HEK293 (cell line): ENCODE results near the gene PPP2R2D.

Experiments used
- CTCF ChIA-PET: fragments of 350-600 bp; formaldehyde crosslinking; extraction: SDS; loops from one replicate; lab custom pipeline; 2021; ENCODE audit warnings: antibody characterized with exemption; lab: Yijun Ruan, JAX
- POLR2A ChIA-PET: fragments of 300-600 bp; formaldehyde crosslinking; extraction: SDS; loops from one replicate; lab custom pipeline; 2020; ENCODE audit warnings: antibody characterized with exemption, inconsistent platforms; lab: Yijun Ruan, JAX
- H3K27ac ChIP-seq: fragments of 200-500 bp; sonication (Bioruptor generic); 2 replicates; pipeline ENCODE4 v1.5.1; 2014; ENCODE audit warnings: low read depth, low read length, control low read depth, inconsistent platforms; ENCODE audit errors: extremely low read depth
- H3K36me3 ChIP-seq, 2 experiments: fragments of 200-500 bp in 1 of 2; sonication (Bioruptor generic) in 1 of 2; 1 replicate in 1 of 2; 2 replicates in 1 of 2; pipeline ENCODE4 v1.5.1; 2014 to 2017; ENCODE audit warnings: inconsistent platforms in 2 of 2, low read length in 2 of 2; ENCODE audit not compliant: control insufficient read depth in 2 of 2, insufficient read depth in 1 of 2
- H3K4me1 ChIP-seq: fragments of 200-500 bp; sonication (Bioruptor generic); 2 replicates; pipeline ENCODE4 v1.5.1; 2014; ENCODE audit warnings: mild to moderate bottlenecking, low read length, inconsistent platforms; ENCODE audit not compliant: control insufficient read depth, insufficient read depth
- H3K4me3 ChIP-seq: 2 replicates; pipeline ENCODE4 v1.5.1; 2011; ENCODE audit warnings: low read depth, mild to moderate bottlenecking, control low read depth, low read length, moderate library complexity
- H3K9me3 ChIP-seq: fragments of 200-500 bp; sonication (Bioruptor generic); 2 replicates; pipeline ENCODE4 v1.5.1; 2014; ENCODE audit warnings: low read depth, low read length, inconsistent platforms; ENCODE audit not compliant: control insufficient read depth, insufficient read depth
- GLI2 ChIP-seq: fragments of 450-650 bp; formaldehyde crosslinking; IDR thresholded peaks from 2 replicates; pipeline ENCODE4; 2017; ENCODE audit warnings: missing biosample characterization, missing genetic modification characterization, low read depth, borderline replicate concordance
- HOXD13 ChIP-seq: sonication (generic); formaldehyde crosslinking; IDR thresholded peaks from 2 replicates; pipeline ENCODE4 v1.8.0; 2022; ENCODE audit warnings: missing genetic modification reagents, borderline replicate concordance
- SCRT2 ChIP-seq: fragments of 450-650 bp; formaldehyde crosslinking; IDR thresholded peaks from 2 replicates; pipeline ENCODE4 v1.5.1; 2016; ENCODE audit warnings: missing biosample characterization, missing genetic modification characterization
- SP2 ChIP-seq: fragments of 450-650 bp; formaldehyde crosslinking; IDR thresholded peaks from 2 replicates; pipeline ENCODE4 v1.5.1; 2016; ENCODE audit warnings: missing biosample characterization, missing genetic modification characterization
- ZBTB6 ChIP-seq: fragments of 450-650 bp; formaldehyde crosslinking; IDR thresholded peaks from 2 replicates; pipeline ENCODE4 v1.5.1; 2017; ENCODE audit warnings: missing biosample characterization, missing genetic modification characterization
- ZNF132 ChIP-seq: fragments of 450-650 bp; formaldehyde crosslinking; IDR thresholded peaks from 2 replicates; pipeline ENCODE4 v1.5.1; 2017; ENCODE audit warnings: missing biosample characterization, missing genetic modification characterization, borderline replicate concordance
- ZNF140 ChIP-seq: fragments of 450-650 bp; formaldehyde crosslinking; IDR thresholded peaks from 2 replicates; pipeline ENCODE4 v1.5.1; 2016; ENCODE audit warnings: missing biosample characterization, missing genetic modification characterization
- ZNF146 ChIP-seq: fragments of 450-650 bp; formaldehyde crosslinking; IDR thresholded peaks from 2 replicates; pipeline ENCODE4 v1.5.1; 2016; ENCODE audit warnings: missing biosample characterization, missing genetic modification characterization
- ZNF23 ChIP-seq: fragments of 450-650 bp; formaldehyde crosslinking; IDR thresholded peaks from 2 replicates; pipeline ENCODE4 v1.5.1; 2016; ENCODE audit warnings: missing biosample characterization, missing genetic modification characterization, borderline replicate concordance
- ZNF544 ChIP-seq: fragments of 450-650 bp; formaldehyde crosslinking; IDR thresholded peaks from 2 replicates; pipeline ENCODE4 v1.5.0; 2017; ENCODE audit warnings: missing biosample characterization, missing genetic modification characterization
- ZNF548 ChIP-seq: fragments of 450-650 bp; formaldehyde crosslinking; IDR thresholded peaks from 2 replicates; pipeline ENCODE4 v1.5.1; 2016; ENCODE audit warnings: missing biosample characterization, missing genetic modification characterization
- ZNF555 ChIP-seq: fragments of 450-650 bp; formaldehyde crosslinking; conservative IDR thresholded peaks from 2 replicates; pipeline ENCODE4 v1.5.1; 2017; ENCODE audit warnings: missing biosample characterization, mild to moderate bottlenecking, missing genetic modification characterization, inconsistent platforms
- ZNF560 ChIP-seq: fragments of 450-650 bp; formaldehyde crosslinking; IDR thresholded peaks from 2 replicates; pipeline ENCODE4 v1.5.1; 2017; ENCODE audit warnings: missing biosample characterization, missing genetic modification characterization, borderline replicate concordance
- ZNF561 ChIP-seq: fragments of 450-650 bp; IDR thresholded peaks from 2 replicates; pipeline ENCODE4 v1.5.1; 2018; ENCODE audit warnings: missing biosample characterization, missing genetic modification characterization, borderline replicate concordance
- ZNF639 ChIP-seq: fragments of 450-650 bp; formaldehyde crosslinking; IDR thresholded peaks from 2 replicates; pipeline ENCODE4 v1.5.1; 2016; ENCODE audit warnings: missing biosample characterization, missing genetic modification characterization
- ZNF660 ChIP-seq: fragments of 450-650 bp; IDR thresholded peaks from 2 replicates; pipeline ENCODE4 v1.5.1; 2018; ENCODE audit warnings: missing biosample characterization, mild to moderate bottlenecking, missing genetic modification characterization
- ZNF670 ChIP-seq: fragments of 450-650 bp; formaldehyde crosslinking; IDR thresholded peaks from 2 replicates; pipeline ENCODE4 v1.5.1; 2016; ENCODE audit warnings: missing biosample characterization, missing genetic modification characterization, low read depth
- ZNF701 ChIP-seq: fragments of 450-650 bp; formaldehyde crosslinking; IDR thresholded peaks from 2 replicates; pipeline ENCODE4 v1.5.1; 2016; ENCODE audit warnings: missing biosample characterization, missing genetic modification characterization
- ZNF707 ChIP-seq: fragments of 450-650 bp; formaldehyde crosslinking; IDR thresholded peaks from 2 replicates; pipeline ENCODE4 v1.5.1; 2016; ENCODE audit warnings: missing biosample characterization, missing genetic modification characterization
- ZNF843 ChIP-seq: fragments of 450-650 bp; formaldehyde crosslinking; IDR thresholded peaks from 2 replicates; pipeline ENCODE4 v1.5.1; 2016; ENCODE audit warnings: missing biosample characterization, missing genetic modification characterization
- TF ChIP-seq, protein P1 (sequence below): fragments of 450-650 bp; formaldehyde crosslinking; IDR thresholded peaks from 2 replicates; pipeline ENCODE4 v1.5.1; 2016; ENCODE audit warnings: missing biosample characterization, missing genetic modification characterization
- TF ChIP-seq, protein P2 (sequence below): fragments of 450-650 bp; formaldehyde crosslinking; IDR thresholded peaks from 2 replicates; pipeline ENCODE4 v1.5.1; 2017; ENCODE audit warnings: missing biosample characterization, missing genetic modification characterization
- TF ChIP-seq, protein P3 (sequence below): fragments of 450-650 bp; formaldehyde crosslinking; IDR thresholded peaks from 2 replicates; pipeline ENCODE4; 2016; ENCODE audit warnings: missing biosample characterization, missing genetic modification characterization

PPP2R2D gene

DNA sequence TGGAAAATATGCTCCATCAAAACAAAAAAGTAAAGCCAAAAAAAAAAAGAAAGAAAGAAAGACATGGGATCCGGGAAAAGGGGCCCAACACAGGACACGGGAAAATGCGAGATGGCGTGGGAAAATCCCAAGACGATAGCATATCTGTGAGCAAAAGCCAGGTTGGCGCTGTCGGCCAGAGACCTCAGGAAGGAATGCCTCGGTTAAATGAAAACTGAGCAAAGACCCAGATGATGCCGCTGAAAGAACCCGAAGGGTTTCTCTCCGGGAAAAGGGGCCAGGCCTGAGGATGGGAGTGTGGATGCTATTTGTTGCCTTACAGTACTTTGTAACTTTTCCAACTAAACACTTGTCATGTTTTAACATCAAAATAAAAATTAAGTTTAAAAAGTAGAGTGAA is 49.5 kb upstream of the PPP2R2D start:
- no peak overlapping the region for H3K27ac ChIP-seq
- H3K4me3 ChIP-seq: no peak overlapping the region
- ChIA-PET POLR2A (no interaction called here), CTCF (no interaction called here)
- H3K36me3 ChIP-seq: no peaks in the 10 kb centered on the region
- TF ChIP-seq HOXD13 (CRISPR knock-in tag): no peak
- TF ChIP-seq ZNF23 (tag by site-specific recombination): no peak
- TF ChIP-seq, protein P1, sequence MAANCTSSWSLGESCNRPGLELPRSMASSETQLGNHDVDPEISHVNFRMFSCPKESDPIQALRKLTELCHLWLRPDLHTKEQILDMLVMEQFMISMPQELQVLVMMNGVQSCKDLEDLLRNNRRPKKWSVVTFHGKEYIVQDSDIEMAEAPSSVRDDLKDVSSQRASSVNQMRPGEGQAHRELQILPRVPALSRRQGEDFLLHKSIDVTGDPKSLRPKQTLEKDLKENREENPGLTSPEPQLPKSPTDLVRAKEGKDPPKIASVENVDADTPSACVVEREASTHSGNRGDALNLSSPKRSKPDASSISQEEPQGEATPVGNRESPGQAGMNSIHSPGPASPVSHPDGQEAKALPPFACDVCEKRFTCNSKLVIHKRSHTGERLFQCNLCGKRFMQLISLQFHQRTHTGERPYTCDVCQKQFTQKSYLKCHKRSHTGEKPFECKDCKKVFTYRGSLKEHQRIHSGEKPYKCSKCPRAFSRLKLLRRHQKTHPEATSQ (tag by site-specific recombination): no peak
- H3K9me3 ChIP-seq: no peaks in the 10 kb centered on the region
- H3K4me1 ChIP-seq: no peaks in the 10 kb centered on the region

GRCh38 chr10:131852176-131852822 is 48.5 kb upstream of the PPP2R2D start:
- ChIA-PET CTCF (no interaction called here), POLR2A (no interaction called here)
- TF ChIP-seq ZNF146 (tag by site-specific recombination) (no peak), ZBTB6 (no peak), ZNF707 (no peak), ZNF555 (tag by site-specific recombination) (no peak), ZNF132 (tag by site-specific recombination) (no peak), ZNF670 (tag by site-specific recombination) (no peak), SCRT2 (tag by site-specific recombination) (no peak)
- Histone ChIP-seq H3K4me3 (no peak overlapping the region), H3K27ac (no peak overlapping the region), H3K9me3 (no peaks in the 10 kb centered on the region), H3K4me1 (no peaks in the 10 kb centered on the region), H3K36me3 (no peaks in the 10 kb centered on the region)

GRCh38 chr10:131852823-131853609 is 47.8 kb upstream of the PPP2R2D start:
- Histone ChIP-seq H3K4me1 (no peaks in the 10 kb centered on the region), H3K9me3 (no peaks in the 10 kb centered on the region), H3K36me3 (no peaks in the 10 kb centered on the region), H3K27ac (no peak overlapping the region), H3K4me3 (no peak overlapping the region)
- TF ChIP-seq ZNF140 (tag by site-specific recombination) (no peak), ZNF660 (tag by site-specific recombination) (no peak), GLI2 (tag by site-specific recombination) (no peak), ZNF560 (tag by site-specific recombination) (no peak), ZNF639 (no peak), ZNF701 (tag by site-specific recombination) (no peak), ZNF544 (tag by site-specific recombination) (no peak), SP2 (tag by site-specific recombination) (no peak), ZNF561 (tag by site-specific recombination) (no peak), ZNF548 (no peak), ZNF843 (tag by site-specific recombination) (no peak)
- TF ChIP-seq, protein P2, sequence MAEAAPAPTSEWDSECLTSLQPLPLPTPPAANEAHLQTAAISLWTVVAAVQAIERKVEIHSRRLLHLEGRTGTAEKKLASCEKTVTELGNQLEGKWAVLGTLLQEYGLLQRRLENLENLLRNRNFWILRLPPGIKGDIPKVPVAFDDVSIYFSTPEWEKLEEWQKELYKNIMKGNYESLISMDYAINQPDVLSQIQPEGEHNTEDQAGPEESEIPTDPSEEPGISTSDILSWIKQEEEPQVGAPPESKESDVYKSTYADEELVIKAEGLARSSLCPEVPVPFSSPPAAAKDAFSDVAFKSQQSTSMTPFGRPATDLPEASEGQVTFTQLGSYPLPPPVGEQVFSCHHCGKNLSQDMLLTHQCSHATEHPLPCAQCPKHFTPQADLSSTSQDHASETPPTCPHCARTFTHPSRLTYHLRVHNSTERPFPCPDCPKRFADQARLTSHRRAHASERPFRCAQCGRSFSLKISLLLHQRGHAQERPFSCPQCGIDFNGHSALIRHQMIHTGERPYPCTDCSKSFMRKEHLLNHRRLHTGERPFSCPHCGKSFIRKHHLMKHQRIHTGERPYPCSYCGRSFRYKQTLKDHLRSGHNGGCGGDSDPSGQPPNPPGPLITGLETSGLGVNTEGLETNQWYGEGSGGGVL (tag by site-specific recombination): no peak
- TF ChIP-seq, protein P3, sequence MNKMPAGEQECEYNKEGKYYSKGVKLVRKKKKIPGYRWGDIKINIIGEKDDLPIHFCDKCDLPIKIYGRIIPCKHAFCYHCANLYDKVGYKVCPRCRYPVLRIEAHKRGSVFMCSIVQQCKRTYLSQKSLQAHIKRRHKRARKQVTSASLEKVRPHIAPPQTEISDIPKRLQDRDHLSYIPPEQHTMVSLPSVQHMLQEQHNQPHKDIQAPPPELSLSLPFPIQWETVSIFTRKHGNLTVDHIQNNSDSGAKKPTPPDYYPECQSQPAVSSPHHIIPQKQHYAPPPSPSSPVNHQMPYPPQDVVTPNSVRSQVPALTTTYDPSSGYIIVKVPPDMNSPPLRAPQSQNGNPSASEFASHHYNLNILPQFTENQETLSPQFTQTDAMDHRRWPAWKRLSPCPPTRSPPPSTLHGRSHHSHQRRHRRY (tag by site-specific recombination): no peak
- ChIA-PET POLR2A (no interaction called here), CTCF (no interaction called here)
